Measurements from ENCODE around the gene NEK10. TPM values are rescaled to one million over a fixed set of nuclear protein-coding genes. Genes with fewer than 3 reads are reported as not detected.

Gene NEK10
- total and polyA plus RNA-seq, 2 of the 13 experiments (the other 11 are each of a cell fraction or from before 2014, with no cell fraction given), result 2.8 to 14.2 TPM

DNA sequence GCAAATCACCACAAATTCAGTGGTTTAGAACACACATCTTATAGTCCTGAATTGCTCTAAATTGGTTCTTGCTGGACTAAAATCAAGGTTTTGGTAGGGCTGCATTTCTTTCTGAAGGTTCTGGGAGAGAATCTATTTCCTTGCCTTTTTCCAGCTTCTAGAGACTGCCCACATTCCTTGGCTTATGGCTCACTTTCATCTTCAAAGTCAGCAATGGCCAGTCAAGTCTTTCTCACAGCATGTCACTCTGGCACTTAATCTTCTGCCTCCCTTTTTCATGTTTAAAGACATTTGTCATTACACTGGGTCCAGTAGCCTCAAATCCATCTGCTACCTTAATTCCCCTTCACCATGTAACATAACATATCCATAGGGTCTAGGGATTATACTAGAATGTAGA lies 149.0 kb downstream of the NEK10 start:
- Histone ChIP-seq H3K36me3 (replicated peaks in 1 of 2; ENCODE audit: control insufficient read depth in 1 of 2, insufficient read depth in 2 of 2, low read length in 2 of 2) (no peaks in the 10 kb centered on the region), H3K9me3 (ENCODE audit: low read length) (no peaks in the 10 kb centered on the region), H3K79me2 (ENCODE audit: insufficient read depth, low read length) (no peaks in the 10 kb centered on the region), H3K4me1 (ENCODE audit: insufficient read depth, low read length) (no peaks in the 10 kb centered on the region), H3K4me3 (replicated peaks in 1 of 3; ENCODE audit: insufficient read depth in 1 of 3, low read depth in 2 of 3, low read length in 3 of 3) (no peak overlapping the region), H4K20me1 (ENCODE audit: insufficient read depth, low read length) (no peaks in the 10 kb centered on the region), H3K4me2 (ENCODE audit: low read depth, low read length) (no peak overlapping the region), H3K9ac (ENCODE audit: insufficient read depth, low read depth, low read length) (no peak overlapping the region), H2AFZ (ENCODE audit: low read length) (no peak overlapping the region), H3K27me3 (ENCODE audit: control insufficient read depth in 1 of 2, insufficient read depth in 2 of 2, low read length in 2 of 2) (no peaks in the 10 kb centered on the region), H3K27ac (ENCODE audit: extremely low read length, insufficient read depth, low read length) (no peak overlapping the region)
- BruUV-seq (replicated peaks), result no TSS peak
- ChIA-PET CTCF (ENCODE audit: low intra/inter-chr PET ratio, low total read pairs) (no interaction called here), POLR2A (no interaction called here)
- DNase-seq (ENCODE audit: low spot score) (no peak), ATAC-seq (no peak), FAIRE-seq (no peak)
- in situ Hi-C loops (cut with HindIII; ENCODE audit: extremely low pct_ligation_motif_present, low pct_unique_long_range_greater_than_20kb) (no loop called here), intact Hi-C loops (cut with micrococcal nuclease; ENCODE audit: unreplicated experiment) (no loop called here)
- TF ChIP-seq SETDB1 (CRISPR knock-in tag; IDR thresholded peaks at IDR 0.05; ENCODE audit: borderline replicate concordance), result no peak
- TF ChIP-seq, protein P1, sequence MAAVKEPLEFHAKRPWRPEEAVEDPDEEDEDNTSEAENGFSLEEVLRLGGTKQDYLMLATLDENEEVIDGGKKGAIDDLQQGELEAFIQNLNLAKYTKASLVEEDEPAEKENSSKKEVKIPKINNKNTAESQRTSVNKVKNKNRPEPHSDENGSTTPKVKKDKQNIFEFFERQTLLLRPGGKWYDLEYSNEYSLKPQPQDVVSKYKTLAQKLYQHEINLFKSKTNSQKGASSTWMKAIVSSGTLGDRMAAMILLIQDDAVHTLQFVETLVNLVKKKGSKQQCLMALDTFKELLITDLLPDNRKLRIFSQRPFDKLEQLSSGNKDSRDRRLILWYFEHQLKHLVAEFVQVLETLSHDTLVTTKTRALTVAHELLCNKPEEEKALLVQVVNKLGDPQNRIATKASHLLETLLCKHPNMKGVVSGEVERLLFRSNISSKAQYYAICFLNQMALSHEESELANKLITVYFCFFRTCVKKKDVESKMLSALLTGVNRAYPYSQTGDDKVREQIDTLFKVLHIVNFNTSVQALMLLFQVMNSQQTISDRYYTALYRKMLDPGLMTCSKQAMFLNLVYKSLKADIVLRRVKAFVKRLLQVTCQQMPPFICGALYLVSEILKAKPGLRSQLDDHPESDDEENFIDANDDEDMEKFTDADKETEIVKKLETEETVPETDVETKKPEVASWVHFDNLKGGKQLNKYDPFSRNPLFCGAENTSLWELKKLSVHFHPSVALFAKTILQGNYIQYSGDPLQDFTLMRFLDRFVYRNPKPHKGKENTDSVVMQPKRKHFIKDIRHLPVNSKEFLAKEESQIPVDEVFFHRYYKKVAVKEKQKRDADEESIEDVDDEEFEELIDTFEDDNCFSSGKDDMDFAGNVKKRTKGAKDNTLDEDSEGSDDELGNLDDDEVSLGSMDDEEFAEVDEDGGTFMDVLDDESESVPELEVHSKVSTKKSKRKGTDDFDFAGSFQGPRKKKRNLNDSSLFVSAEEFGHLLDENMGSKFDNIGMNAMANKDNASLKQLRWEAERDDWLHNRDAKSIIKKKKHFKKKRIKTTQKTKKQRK (IDR thresholded peaks at IDR 0.05; ENCODE audit: low read length), result no peak
- no peak for TF ChIP-seq ZNF891 (CRISPR knock-in tag; IDR thresholded peaks at IDR 0.05)
- TF ChIP-seq PPARG (CRISPR knock-in tag; conservative IDR thresholded peaks at IDR 0.05), result no peak
- TF ChIP-seq HCFC1 (IDR thresholded peaks at IDR 0.05; ENCODE audit: low read depth, low read length), result no peak
- TF ChIP-seq, protein P2, sequence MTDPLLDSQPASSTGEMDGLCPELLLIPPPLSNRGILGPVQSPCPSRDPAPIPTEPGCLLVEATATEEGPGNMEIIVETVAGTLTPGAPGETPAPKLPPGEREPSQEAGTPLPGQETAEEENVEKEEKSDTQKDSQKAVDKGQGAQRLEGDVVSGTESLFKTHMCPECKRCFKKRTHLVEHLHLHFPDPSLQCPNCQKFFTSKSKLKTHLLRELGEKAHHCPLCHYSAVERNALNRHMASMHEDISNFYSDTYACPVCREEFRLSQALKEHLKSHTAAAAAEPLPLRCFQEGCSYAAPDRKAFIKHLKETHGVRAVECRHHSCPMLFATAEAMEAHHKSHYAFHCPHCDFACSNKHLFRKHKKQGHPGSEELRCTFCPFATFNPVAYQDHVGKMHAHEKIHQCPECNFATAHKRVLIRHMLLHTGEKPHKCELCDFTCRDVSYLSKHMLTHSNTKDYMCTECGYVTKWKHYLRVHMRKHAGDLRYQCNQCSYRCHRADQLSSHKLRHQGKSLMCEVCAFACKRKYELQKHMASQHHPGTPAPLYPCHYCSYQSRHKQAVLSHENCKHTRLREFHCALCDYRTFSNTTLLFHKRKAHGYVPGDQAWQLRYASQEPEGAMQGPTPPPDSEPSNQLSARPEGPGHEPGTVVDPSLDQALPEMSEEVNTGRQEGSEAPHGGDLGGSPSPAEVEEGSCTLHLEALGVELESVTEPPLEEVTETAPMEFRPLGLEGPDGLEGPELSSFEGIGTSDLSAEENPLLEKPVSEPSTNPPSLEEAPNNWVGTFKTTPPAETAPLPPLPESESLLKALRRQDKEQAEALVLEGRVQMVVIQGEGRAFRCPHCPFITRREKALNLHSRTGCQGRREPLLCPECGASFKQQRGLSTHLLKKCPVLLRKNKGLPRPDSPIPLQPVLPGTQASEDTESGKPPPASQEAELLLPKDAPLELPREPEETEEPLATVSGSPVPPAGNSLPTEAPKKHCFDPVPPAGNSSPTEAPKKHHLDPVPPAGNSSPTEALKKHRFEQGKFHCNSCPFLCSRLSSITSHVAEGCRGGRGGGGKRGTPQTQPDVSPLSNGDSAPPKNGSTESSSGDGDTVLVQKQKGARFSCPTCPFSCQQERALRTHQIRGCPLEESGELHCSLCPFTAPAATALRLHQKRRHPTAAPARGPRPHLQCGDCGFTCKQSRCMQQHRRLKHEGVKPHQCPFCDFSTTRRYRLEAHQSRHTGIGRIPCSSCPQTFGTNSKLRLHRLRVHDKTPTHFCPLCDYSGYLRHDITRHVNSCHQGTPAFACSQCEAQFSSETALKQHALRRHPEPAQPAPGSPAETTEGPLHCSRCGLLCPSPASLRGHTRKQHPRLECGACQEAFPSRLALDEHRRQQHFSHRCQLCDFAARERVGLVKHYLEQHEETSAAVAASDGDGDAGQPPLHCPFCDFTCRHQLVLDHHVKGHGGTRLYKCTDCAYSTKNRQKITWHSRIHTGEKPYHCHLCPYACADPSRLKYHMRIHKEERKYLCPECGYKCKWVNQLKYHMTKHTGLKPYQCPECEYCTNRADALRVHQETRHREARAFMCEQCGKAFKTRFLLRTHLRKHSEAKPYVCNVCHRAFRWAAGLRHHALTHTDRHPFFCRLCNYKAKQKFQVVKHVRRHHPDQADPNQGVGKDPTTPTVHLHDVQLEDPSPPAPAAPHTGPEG (CRISPR knock-in tag; IDR thresholded peaks at IDR 0.05), result no peak
- no peak for TF ChIP-seq ZNF768 (CRISPR knock-in tag; IDR thresholded peaks at IDR 0.05)

Measured in HepG2 (cell line).